Erythroblast (primary cell): ENCODE results near the gene ITCH.

Experiments used
- GATA1 ChIP-seq: IDR thresholded peaks from 2 replicates; pipeline ENCODE4 v1.6.1; 2011; ENCODE audit warnings: low read depth, mild to moderate bottlenecking, control low read depth, low read length, moderate library complexity
- POLR2A ChIP-seq: IDR thresholded peaks from 2 replicates; pipeline ENCODE4 v1.6.1; 2011; ENCODE audit warnings: mild to moderate bottlenecking, low read length

DNA sequence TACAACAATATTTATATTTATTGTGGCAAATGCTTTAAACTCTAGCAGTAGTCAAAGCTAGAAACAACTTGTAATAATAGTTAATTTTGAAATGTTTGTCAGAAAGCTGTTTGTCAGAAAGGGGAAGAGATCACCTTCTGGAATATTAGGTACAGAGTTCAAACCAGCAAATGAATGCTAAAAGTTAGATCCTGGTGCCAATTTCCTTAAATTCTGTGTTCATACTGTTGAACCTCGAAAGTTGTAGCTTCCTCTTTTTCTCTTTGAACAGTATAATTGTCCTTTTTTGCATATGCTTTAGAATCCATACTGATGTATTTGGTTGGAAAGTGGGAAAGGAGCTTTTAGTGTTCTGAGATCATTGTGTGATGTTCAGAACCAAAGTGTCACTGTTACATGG, 22.4 kb downstream of the ITCH start:
- no peak for TF ChIP-seq POLR2A
- TF ChIP-seq GATA1 = no peak
